GM12878 (cell line): ENCODE results near the gene LMBRD1. TPM values are rescaled to one million over a fixed set of nuclear protein-coding genes. Genes with fewer than 3 reads are reported as not detected.

ENCODE experiments used
- ATAC-seq: fragments of 200-7000 bp; cut with Tn5 transposase; 3 replicates; pipeline ENCODE4 v1.9.1; 2020; ENCODE audit warnings: mild to moderate bottlenecking, moderate library complexity
- BruUV-seq: library from RNA; stranded (reverse); fragments of 400-500 nt; replicated peaks from 2 replicates; lab custom pipeline; 2021; lab: Mats Ljungman, UMichigan
- CTCF ChIA-PET: fragments of 300-600 bp; sonication (Branson Sonifier 250); formaldehyde crosslinking; extraction: SDS; loops from one replicate; lab custom pipeline; 2021; ENCODE audit warnings: inconsistent platforms; lab: Yijun Ruan, JAX
- POLR2A ChIA-PET: fragments of 350-600 bp; formaldehyde crosslinking; extraction: SDS; loops from one replicate; lab custom pipeline; 2021; ENCODE audit warnings: inconsistent platforms; lab: Charles Lee
- RAD21 ChIA-PET: fragments of 300-600 bp; sonication (Branson Sonifier 250); formaldehyde crosslinking; loops from one replicate; lab custom pipeline; 2023; ENCODE audit warnings: antibody characterized with exemption; ENCODE audit not compliant: unreplicated experiment; lab: Charles Lee
- SMC1A ChIA-PET: fragments of 300-600 bp; sonication (Branson Sonifier 250); formaldehyde crosslinking; loops from one replicate; lab custom pipeline; 2023; ENCODE audit not compliant: unreplicated experiment, uncharacterized antibody; lab: Charles Lee
- DNase-seq: peaks from one replicate; pipeline ENCODE4 v3.0.0-alpha.2; 2011; ENCODE audit warnings: low read depth, low spot score
- FAIRE-seq: peaks from 3 replicates; lab custom pipeline; 2011; peaks lifted over from hg19 to GRCh38; lab: Jason Lieb, UNC
- H2AFZ ChIP-seq: 2 replicates; pipeline ENCODE4 v1.6.0; 2011; ENCODE audit warnings: low read depth, low read length, control low read depth; ENCODE audit not compliant: control insufficient read depth
- H3K27ac ChIP-seq: 2 replicates; pipeline ENCODE4 v1.5.1; 2011; ENCODE audit warnings: control low read depth; ENCODE audit not compliant: control insufficient read depth, insufficient read depth
- H3K27me3 ChIP-seq, 2 experiments: replicated peaks in 1 of 2; 2 replicates each; pipeline versions ENCODE4 v1.6.0 to v1.6.1; 2011; ENCODE audit warnings: low read length in 1 of 2; ENCODE audit not compliant: control insufficient read depth in 2 of 2, insufficient read depth in 2 of 2
- H3K36me3 ChIP-seq, 2 experiments: 2 replicates each; pipeline ENCODE4 v1.5.1; 2011; ENCODE audit warnings: low read length in 1 of 2; ENCODE audit not compliant: control insufficient read depth in 2 of 2, insufficient read depth in 2 of 2
- H3K4me1 ChIP-seq: 2 replicates; pipeline ENCODE4 v1.6.1; 2011; ENCODE audit warnings: mild to moderate bottlenecking, low read length, moderate library complexity, mixed read lengths; ENCODE audit not compliant: control insufficient read depth, insufficient read depth
- H3K4me2 ChIP-seq: 2 replicates; pipeline ENCODE4 v1.6.0; 2011; ENCODE audit warnings: control low read depth; ENCODE audit not compliant: control insufficient read depth, insufficient read depth
- H3K4me3 ChIP-seq: fragments of 200-600 bp; sonication (generic); 2 replicates; pipeline ENCODE4 v1.5.1; 2016
- H3K79me2 ChIP-seq: 2 replicates; pipeline ENCODE4 v1.6.0; 2011; ENCODE audit warnings: low read length; ENCODE audit not compliant: control insufficient read depth, insufficient read depth
- H3K9ac ChIP-seq: 2 replicates; pipeline ENCODE4 v1.8.0; 2011; ENCODE audit warnings: low read length, control low read depth, mixed read lengths; ENCODE audit not compliant: control insufficient read depth, insufficient read depth
- H3K9me3 ChIP-seq: replicated peaks from 3 replicates; pipeline ENCODE4 v1.5.1; 2011; ENCODE audit warnings: mild to moderate bottlenecking, low read length; ENCODE audit not compliant: control insufficient read depth, insufficient read depth
- H4K20me1 ChIP-seq: 2 replicates; pipeline ENCODE4 v1.6.0; 2011; ENCODE audit not compliant: control insufficient read depth, insufficient read depth
- CHD4 ChIP-seq: fragments of 200-600 bp; sonication (generic); IDR thresholded peaks from 2 replicates; pipeline ENCODE4 v1.6.1; 2016; ENCODE audit warnings: mild to moderate bottlenecking
- E2F4 ChIP-seq: IDR thresholded peaks from 2 replicates; pipeline ENCODE4 v1.6.1; 2012; ENCODE audit warnings: low read depth, low read length, improper control_type of control experiment
- IRF4 ChIP-seq: IDR thresholded peaks from 2 replicates; pipeline ENCODE4 v1.6.1; 2011; ENCODE audit warnings: low read depth, low read length
- JUNB ChIP-seq: IDR thresholded peaks from 2 replicates; pipeline ENCODE4 v1.6.1; 2016; ENCODE audit warnings: antibody characterized with exemption, mild to moderate bottlenecking
- MEF2A ChIP-seq: IDR thresholded peaks from 2 replicates; pipeline ENCODE4 v1.6.1; 2011; ENCODE audit warnings: low read depth, mild to moderate bottlenecking, low read length, moderate library complexity; ENCODE audit not compliant: insufficient read depth
- RUNX3 ChIP-seq: IDR thresholded peaks from 2 replicates; pipeline ENCODE4 v1.6.1; 2012; ENCODE audit warnings: low read length, inconsistent platforms
- ZBTB11 ChIP-seq: fragments of 450-650 bp; formaldehyde crosslinking; IDR thresholded peaks from 2 replicates; pipeline ENCODE4 v1.5.0; 2022; ENCODE audit warnings: mild to moderate bottlenecking, missing genetic modification characterization
- ZNF622 ChIP-seq: fragments of 450-650 bp; IDR thresholded peaks from 2 replicates; pipeline ENCODE4 v1.6.1; 2017; ENCODE audit warnings: mild to moderate bottlenecking, inconsistent platforms
- WGBS: methylation state at CpG from one replicate; pipeline ENCODE4 v1.1.6; 2016; ENCODE audit warnings: low lambda C conversion rate; ENCODE audit not compliant: insufficient replicate concordance, insufficient coverage; ENCODE audit errors: missing lambda C conversion rate; 5-methylcytosine and 5-hydroxymethylcytosine counted together
- in situ Hi-C: fragments of 300-500 bp; cut with MboI; formaldehyde crosslinking; loops from 9 replicates; pipeline ENCODE4 v1.14.3; 2018; ENCODE audit warnings: mixed read lengths
- intact Hi-C: fragments of 100-400 bp; cut with micrococcal nuclease; formaldehyde crosslinking; loops from one replicate; pipeline ENCODE4 v1.14.2; 2022; ENCODE audit not compliant: unreplicated experiment
- polyA plus RNA-seq, 11 experiments: library from polyadenylated mRNA; depleted of rRNA in 4 of 11; unstranded in 6 of 11; stranded (reverse) in 5 of 11; fragments of >200 nt; fragmentation: Nextera tagmentation in 4 of 11; fragmentation: Illumina TruSeq in 1 of 11; extraction: Ambion mirVana in 4 of 11; extraction: Trizol in 1 of 11; gene quantifications; 1 replicate in 1 of 11; 2 replicates in 10 of 11; pipeline versions ENCODE4 v1.2.1 to v1.2.3, GENCODE V29; 2011 to 2016; ENCODE audit warnings: inconsistent platforms in 2 of 11, missing spikeins in 2 of 11, low read depth in 1 of 11
- total RNA-seq, 4 experiments: library from RNA; depleted of rRNA in 3 of 4; stranded (reverse); fragments of >200 nt in 3 of 4; fragmentation: Illumina TruSeq in 1 of 4; extraction: Trizol in 1 of 4; gene quantifications; 2 replicates each; pipeline versions ENCODE4 v1.2.1 to v1.2.3, GENCODE V29; 2013 to 2021
- TF ChIP-seq, protein P1 (sequence below): fragments of 150-350 bp; IDR thresholded peaks from 2 replicates; pipeline ENCODE4 v1.6.1; 2014; ENCODE audit warnings: mild to moderate bottlenecking, low read depth, low read length

The LMBRD1 gene
- total and polyA plus RNA-seq, 10 of the 15 experiments (the other 5 are each of a cell fraction or from before 2014, with no cell fraction given) = 20.0 to 82.1 (median 27.2) TPM

DNA sequence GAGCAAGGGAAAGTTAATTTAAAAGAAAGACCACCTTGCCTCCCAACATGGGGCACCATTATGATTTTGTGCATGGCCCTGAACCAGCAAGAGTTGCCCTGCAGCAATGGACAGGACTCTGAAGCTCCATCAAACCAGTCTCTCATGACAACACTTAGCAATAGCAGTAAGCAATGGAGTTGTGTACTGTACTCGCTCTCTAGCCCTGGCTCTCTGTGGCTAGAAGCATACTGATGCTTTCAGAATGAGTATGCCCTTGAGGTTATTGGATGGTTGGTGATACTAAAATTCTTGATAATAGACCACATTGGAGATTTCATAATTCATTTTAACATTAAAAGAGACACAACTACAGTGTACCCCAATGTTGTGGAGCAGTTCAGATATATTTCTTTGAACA, 23.2 kb upstream of the LMBRD1 start:
- TF ChIP-seq, protein P1, sequence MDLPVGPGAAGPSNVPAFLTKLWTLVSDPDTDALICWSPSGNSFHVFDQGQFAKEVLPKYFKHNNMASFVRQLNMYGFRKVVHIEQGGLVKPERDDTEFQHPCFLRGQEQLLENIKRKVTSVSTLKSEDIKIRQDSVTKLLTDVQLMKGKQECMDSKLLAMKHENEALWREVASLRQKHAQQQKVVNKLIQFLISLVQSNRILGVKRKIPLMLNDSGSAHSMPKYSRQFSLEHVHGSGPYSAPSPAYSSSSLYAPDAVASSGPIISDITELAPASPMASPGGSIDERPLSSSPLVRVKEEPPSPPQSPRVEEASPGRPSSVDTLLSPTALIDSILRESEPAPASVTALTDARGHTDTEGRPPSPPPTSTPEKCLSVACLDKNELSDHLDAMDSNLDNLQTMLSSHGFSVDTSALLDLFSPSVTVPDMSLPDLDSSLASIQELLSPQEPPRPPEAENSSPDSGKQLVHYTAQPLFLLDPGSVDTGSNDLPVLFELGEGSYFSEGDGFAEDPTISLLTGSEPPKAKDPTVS = no peak
- no peak for TF ChIP-seq ZNF622
- TF ChIP-seq E2F4 = no peak
- TF ChIP-seq CHD4 = no peak
- peak; percentile 45; the same call in 1 of the 2 replicates for TF ChIP-seq IRF4
- TF ChIP-seq ZBTB11 = no peak
- TF ChIP-seq JUNB = peak; percentile 32; the same call in 1 of the 2 replicates
- TF ChIP-seq MEF2A = no peak
- TF ChIP-seq RUNX3 = peak; percentile 50; the same call in 1 of the 2 replicates
- intact Hi-C loops = no loop called here
- Histone ChIP-seq H4K20me1 (no peaks in the 10 kb centered on the region), H3K4me3 (no peak overlapping the region), H3K27me3 (no peaks in the 10 kb centered on the region), H3K4me2 (no peak overlapping the region), H3K27ac (no peak overlapping the region), H3K9me3 (no peaks in the 10 kb centered on the region), H2AFZ (no peak overlapping the region), H3K4me1 (peaks cover 19% of the 10 kb centered on the region), H3K79me2 (no peaks in the 10 kb centered on the region; the same call in 1 of the 2 replicates), H3K9ac (no peak overlapping the region), H3K36me3 (no peaks in the 10 kb centered on the region)
- no TSS peak for BruUV-seq
- no peak for DNase-seq
- ChIA-PET SMC1A (interaction anchor here (1.2 to 3.2 kb wide), 3 partner anchors 15 to 94 kb away, joined by 3 to 10 read pairs (median 3); no protein-coding TSS in a partner anchor), POLR2A (no interaction called here), RAD21 (interaction anchor here (0.8 kb wide), 1 partner anchor 288 kb away, joined by 3 read pairs; no protein-coding TSS in a partner anchor), CTCF (interaction anchor here (1.0 kb wide), 1 partner anchor 88 kb away, joined by 3 read pairs; no protein-coding TSS in a partner anchor)
- 100% methylated on average over 1 of the region's 1 CpG for WGBS
- peak; percentile 56 for ATAC-seq
- in situ Hi-C loops = no loop called here
- FAIRE-seq = no peak
